Fibroblast of skin of scalp (primary cell): ENCODE data around the gene ZNF682. TPM values are rescaled to one million over a fixed set of nuclear protein-coding genes. Genes with fewer than 3 reads are reported as not detected.
A peak's percentile ranks its signal among the peaks of the same experiment; 100 is the strongest.
"Not testable (repeated sequence)": the region's sequence is repeated elsewhere in the genome, so short reads cannot be mapped to it uniquely, and the experiment has no call there.

ENCODE experiments used
- DNase-seq: peaks from one replicate; pipeline ENCODE4 v3.0.0-alpha.2; 2013
- polyA plus RNA-seq, 2 experiments: library from polyadenylated mRNA; unstranded; fragments of 120-200 nt; gene quantifications; one replicate each; pipeline ENCODE4 v1.2.1, GENCODE V29; 2013; ENCODE audit not compliant: insufficient read length in 2 of 2

ZNF682 gene
- 3.0 TPM for polyA plus RNA-seq (2013, experiment 1 of 2; ENCODE audit: insufficient read length)
- 2.5 TPM for polyA plus RNA-seq (2013, experiment 2 of 2; ENCODE audit: insufficient read length)

DNA sequence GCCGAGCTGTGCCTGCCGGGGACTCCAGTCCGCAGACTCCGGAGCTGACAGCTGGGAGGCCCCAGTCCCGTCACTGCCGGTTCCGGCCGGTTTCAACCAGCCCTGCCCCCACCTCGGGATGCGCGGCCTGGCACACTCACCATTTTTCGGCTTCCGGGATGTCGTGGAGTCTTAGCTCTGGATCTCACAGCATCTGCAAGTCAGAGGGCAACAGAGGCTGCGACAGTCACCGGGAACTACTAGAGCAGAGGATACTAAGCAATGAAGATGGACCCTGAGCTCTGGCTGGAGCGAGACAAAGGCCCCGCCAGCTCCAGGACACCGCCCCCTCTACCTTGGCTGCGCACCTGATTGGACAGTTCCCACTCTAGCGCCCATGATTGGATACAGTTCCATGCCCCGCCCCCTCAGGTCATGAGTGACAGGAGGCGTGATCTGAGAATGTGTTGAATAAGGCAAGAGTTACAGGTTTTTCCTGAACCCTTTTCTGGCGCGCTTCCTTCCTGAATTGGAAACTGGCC is at the start of gene ZNF682:
TSS of gene ZNF682 (minus strand) at position 303 of the 521 bp plus-strand sequence. CDS start at position 143, 160 bp downstream.
- DNase-seq = peak; percentile 95

DNA sequence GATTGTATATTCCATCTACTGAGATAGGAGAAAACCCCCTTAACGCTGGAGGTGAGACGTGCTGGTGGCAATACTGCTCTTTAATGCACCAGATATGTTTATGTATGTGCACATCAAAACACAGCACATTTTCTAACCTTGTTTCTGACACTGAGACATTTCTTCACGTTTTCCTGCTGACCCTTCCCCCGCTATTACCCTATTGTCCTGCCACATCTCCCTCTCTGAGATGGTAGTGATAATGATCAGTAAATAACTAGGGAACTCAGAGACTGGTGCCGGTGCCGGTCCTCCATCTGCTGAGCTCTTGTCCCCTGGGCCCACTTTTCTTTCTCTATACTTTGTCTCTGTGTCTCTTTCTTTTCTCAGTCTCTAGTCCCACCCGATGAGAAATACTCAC is 43.6 kb upstream of the ZNF682 start:
- DNase-seq = not testable (repeated sequence)

DNA sequence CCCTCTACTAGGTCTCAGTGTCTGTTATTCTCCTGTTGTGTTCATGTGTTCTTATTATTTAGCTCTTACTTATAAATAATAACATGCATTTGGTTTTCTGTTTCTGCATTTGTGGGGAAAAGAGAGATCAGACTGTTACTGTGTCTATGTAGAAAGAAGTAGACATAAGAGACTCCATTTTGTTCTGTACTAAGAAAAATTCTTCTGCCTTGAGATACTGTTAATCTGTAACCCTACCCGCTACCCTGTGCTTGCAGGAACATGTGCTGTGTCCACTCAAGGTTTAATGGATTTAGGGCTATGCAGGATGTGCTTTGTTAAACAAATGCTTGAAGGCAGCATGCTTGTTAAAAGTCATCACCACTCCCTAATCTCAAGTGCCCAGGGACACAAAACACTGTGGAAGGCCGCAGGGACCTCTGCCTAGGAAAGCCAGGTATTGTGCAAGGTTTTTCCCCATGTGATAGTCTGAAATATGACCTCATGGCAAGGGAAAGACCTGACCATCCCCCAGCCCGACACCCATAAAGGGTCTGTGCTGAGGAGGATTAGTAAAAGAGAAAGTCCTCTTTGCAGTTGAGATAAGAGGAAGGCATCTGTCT is 43.0 kb upstream of the ZNF682 start:
- DNase-seq = not testable (repeated sequence)

- no peak for DNase-seq
Measured at GRCh38 chr19:20080656-20081055, 41.4 kb upstream of the ZNF682 start.

GRCh38 chr19:20079476-20079875 is 40.2 kb upstream of the ZNF682 start:
- no peak for DNase-seq

- peak; percentile 24 for DNase-seq
Measured at GRCh38 chr19:20078581-20079031, 39.3 kb upstream of the ZNF682 start.

DNA sequence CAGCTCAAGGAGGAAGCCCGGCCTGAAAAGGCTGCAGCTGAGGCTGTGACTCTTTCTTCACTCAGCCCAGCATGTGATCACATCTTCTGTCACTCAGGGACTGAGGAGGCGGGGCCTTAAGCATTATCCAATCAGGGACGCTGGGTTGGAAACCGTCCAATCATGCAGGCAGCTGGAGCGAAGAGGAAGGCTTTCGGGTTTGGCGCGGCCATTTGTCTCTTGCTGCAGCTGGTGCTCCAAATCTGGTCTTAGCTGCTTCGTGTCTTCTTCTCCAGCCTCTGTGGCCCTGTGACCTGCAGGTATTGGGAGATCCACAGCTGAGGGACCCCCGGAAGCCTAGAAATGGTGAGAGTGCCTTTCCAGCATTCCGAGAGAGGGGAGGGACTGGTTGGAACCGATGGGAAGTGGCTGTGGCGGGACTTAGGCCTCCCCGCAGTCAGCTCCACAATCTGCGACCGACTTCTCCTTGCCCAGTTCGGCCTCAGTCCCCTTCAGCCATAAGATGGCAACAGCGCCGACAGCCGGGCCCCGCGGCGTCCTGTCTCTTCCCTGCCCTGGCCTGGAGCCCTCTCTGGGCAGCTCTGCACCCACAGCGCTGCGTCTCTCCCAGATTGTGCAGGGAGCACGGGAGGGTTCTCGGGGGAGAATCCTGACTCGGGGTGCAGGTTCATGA is 38.6 kb upstream of the ZNF682 start, which contains the start of gene ZNF90:
TSS of gene ZNF90 (plus strand) at position 210 of the 673 bp plus-strand sequence. CDS start at position 343, 133 bp downstream.
- DNase-seq = peak; percentile 97

GRCh38 chr19:20072936-20073335 is 33.6 kb upstream of the ZNF682 start:
- DNase-seq = no peak

DNA sequence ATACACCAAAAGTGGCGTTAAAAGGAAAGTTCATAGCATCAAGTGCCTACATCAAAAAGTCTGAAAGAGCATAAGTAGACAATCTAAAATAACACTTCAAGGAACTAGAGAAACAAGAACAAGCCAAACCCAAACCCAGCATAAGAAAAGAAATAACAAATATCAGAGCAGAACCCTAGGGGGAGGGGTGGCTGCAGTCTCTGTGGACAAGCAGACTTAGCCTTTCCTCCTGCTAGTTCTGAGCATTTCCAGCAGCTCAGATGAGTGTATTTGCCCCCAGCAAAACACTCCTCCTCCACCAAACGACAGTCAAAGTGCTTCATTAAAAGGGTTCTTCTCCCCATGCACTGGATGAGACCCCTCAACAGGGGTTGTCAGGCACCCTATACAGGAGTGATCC is 31.4 kb upstream of the ZNF682 start:
- DNase-seq = no peak

DNA sequence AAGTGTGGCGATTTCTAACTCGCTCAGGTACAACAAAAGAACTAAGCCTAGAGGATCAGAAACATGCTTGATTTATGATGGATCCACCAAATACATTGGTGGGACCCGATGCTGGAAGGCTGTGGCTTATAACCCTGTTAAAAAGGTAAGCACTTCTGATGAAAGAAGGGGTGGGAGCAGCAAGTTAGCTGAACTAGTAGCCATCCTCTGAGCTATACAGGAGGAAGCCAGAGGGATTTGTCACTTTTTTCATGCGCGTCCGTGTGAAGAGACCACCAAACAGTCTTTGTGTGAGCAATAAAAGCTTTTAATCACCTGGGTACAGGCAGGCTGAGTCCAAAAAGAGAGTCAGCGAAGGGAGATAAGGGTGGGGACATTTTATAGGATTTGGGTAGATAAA is 29.3 kb upstream of the ZNF682 start:
- DNase-seq = not testable (repeated sequence)

- DNase-seq = no peak
Measured at GRCh38 chr19:20067943-20068342, 28.6 kb upstream of the ZNF682 start.

DNA sequence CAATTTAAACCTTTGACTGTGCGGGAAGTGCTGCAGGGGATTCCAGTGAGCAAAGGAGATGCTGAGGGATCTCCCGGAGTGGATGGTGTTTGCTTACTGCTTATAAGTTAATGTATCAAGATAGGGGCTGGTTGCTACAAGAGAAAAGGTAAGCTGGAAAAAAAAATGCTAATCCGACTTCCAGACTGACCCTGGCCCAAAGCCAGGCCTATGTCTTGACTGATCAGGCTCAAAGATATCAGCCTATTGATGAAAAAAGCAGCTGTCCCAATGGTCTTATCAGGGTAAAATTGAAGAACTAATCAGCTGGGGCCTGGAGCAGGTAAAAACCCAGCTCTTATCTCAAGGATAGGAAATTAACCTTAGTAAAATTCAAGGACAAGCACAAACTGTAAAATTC is 27.6 kb upstream of the ZNF682 start:
- DNase-seq = no peak

DNA sequence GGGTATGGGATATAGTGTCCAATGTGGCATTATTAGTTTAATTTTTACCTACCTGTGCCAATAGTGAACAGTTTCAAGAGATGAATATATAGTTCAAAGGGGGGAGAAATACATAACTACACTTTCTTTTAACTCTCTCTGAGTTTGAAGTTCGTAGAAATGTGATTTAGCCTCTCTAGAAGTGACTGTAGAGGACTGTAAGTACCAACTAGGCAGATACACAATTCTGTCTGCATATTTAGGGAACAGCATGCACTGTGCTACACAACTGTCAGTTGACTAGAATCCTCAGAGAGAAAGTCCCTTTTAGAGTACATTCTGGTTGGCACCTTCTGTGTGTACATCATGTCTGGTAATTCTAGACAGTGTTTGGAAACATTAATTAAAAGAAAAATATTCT is 21.0 kb upstream of the ZNF682 start:
- DNase-seq = no peak

GRCh38 chr19:20058738-20059137 is 19.4 kb upstream of the ZNF682 start:
- not testable (repeated sequence) for DNase-seq

DNA sequence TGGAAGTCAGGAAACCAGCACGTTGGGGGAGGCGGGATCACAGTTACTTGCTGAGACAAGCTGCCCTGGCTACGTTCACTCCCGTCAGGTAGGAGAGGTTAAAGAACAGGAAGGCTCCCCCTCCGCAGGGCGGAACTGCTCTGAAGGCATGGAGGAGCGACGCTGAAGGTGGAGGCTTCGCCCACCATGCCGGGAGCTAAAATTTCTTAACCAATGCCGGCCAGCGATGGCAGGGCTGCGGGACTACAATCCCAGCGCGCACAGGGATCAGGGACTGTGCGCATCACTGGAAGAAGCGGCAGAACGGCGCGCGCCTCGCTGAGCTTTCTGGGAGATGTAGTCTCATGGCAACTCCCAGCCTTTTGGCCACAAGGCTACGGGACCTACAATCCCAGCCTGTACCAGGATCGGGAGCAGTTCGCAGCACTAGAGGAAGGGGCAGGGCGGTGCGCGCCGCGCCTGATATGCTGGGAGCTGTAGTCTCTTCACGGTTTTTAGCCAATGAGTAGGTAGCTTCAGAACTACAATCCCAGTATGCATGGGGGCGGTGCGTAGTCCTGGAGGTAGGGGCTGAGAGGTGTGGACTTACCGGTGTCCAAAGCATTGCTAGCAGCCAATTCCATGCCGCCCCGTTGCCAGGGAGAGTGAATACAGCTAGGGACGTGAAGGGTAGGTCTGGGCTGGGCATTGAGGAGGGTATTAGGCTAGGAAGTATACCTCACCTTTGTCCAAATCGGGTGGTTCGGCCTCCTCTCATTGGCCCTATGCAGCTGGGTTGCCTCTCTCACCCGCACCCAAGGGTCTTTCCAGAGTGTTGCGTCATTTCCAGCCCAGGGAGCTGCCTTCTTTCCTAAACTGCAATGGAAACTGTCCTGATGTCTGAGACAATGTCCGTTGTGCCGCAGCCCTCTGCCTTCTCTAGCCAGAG is 12.8 kb upstream of the ZNF682 start:
- peak; percentile 98 for DNase-seq

GRCh38 chr19:20045742-20046141 is 6.4 kb upstream of the ZNF682 start:
- DNase-seq = not testable (repeated sequence)

- no peak for DNase-seq
Measured at GRCh38 chr19:20044663-20045062, 5.4 kb upstream of the ZNF682 start.

GRCh38 chr19:20038358-20039202 is 725 bp downstream of the ZNF682 start:
- no peak for DNase-seq

GRCh38 chr19:20035935-20036334 is 3.4 kb downstream of the ZNF682 start:
- no peak for DNase-seq

- DNase-seq = no peak
Measured at GRCh38 chr19:20028611-20029010, 10.7 kb downstream of the ZNF682 start.

GRCh38 chr19:20005741-20006140 is 33.6 kb downstream of the ZNF682 start:
- DNase-seq = no peak
